Thyroid gland (tissue), 4 donors: Measurements from ENCODE around the gene CTSL. TPM values are rescaled to one million over a fixed set of nuclear protein-coding genes. Genes with fewer than 3 reads are reported as not detected.

Experiments
- DNase-seq, 2 donors: peaks; one replicate each; pipeline ENCODE4 v3.0.0-alpha.2; 2019
- H3K27ac ChIP-seq, 3 donors: fragments of 200-600 bp; sonication (generic); 1 replicate in 2 of 3; 2 replicates in 1 of 3; pipeline ENCODE4 v1.5.1; 2016 to 2019; ENCODE audit warnings: mild to moderate bottlenecking in 1 of 3, moderate library complexity in 1 of 3
- H3K27me3 ChIP-seq: fragments of 200-600 bp; sonication (generic); one replicate; pipeline ENCODE4 v1.5.1; 2019
- H3K36me3 ChIP-seq, 2 donors: fragments of 200-600 bp; sonication (generic); one replicate each; pipeline ENCODE4 v1.5.1; 2016 to 2019
- H3K4me1 ChIP-seq, 2 donors: fragments of 200-600 bp; sonication (generic); one replicate each; pipeline ENCODE4 v1.5.1; 2017 to 2019
- H3K4me3 ChIP-seq, 3 donors: fragments of 200-600 bp; sonication (generic); replicated peaks in 1 of 3; 1 replicate in 2 of 3; 2 replicates in 1 of 3; pipeline ENCODE4 v1.5.1; 2016; ENCODE audit warnings: mild to moderate bottlenecking in 1 of 3
- H3K9me3 ChIP-seq: fragments of 200-600 bp; sonication (generic); one replicate; pipeline ENCODE4 v1.5.1; 2017
- POLR2A ChIP-seq, 2 donors: fragments of 450-650 bp; IDR thresholded peaks; one replicate each; pipeline ENCODE4 v1.6.1; 2017; ENCODE audit warnings: antibody characterized with exemption in 2 of 2, mild to moderate bottlenecking in 2 of 2, moderate library complexity in 1 of 2
- WGBS, 2 donors: methylation state at CpG; one replicate each; pipeline ENCODE4 v1.1.5; 2017; 5-methylcytosine and 5-hydroxymethylcytosine counted together
- intact Hi-C: fragments of 100-400 bp; cut with DNase I; formaldehyde crosslinking; loops from one replicate; pipeline ENCODE4 v1.15.1; 2023
- total RNA-seq, 4 donors: library from RNA; depleted of rRNA; stranded (reverse); fragments of >200 nt; gene quantifications; one replicate each; pipeline ENCODE4 v1.2.3, GENCODE V29; 2016
- TF ChIP-seq, protein P1 (sequence below), 6 experiments: fragments of 200-600 bp in 3 of 6; fragments of 450-650 bp in 3 of 6; sonication (generic) in 3 of 6; IDR thresholded peaks; one replicate each; pipeline ENCODE4 v1.5.1; 2016 to 2019; ENCODE audit warnings: antibody characterized with exemption in 6 of 6, mild to moderate bottlenecking in 2 of 6, inconsistent platforms in 1 of 6, moderate library complexity in 1 of 6

CTSL gene
- total RNA-seq, 4 donors from 2014 or later = 62.0 to 172 (median 112) TPM

DNA sequence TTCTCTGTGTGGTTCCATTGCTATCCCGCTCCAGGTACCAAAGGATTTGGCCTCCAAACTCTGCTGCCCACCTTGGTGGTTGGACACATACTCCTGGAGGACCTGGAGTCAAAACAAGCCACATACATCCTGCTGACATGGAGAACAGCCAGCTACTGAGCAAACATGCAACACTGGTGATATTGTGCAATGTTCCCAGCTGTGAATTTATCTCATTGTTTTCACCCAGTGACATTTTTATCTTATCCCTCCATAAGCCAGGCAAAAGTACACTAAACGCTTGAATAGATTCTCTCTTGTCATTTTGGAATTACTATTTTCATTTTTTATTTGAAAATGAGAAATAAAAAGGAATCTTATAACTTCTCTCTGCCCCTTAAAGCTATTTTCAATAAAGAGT is 11.1 kb upstream of the CTSL start:
- intact Hi-C loops = no loop called here
- H3K27me3 ChIP-seq = no peaks in the 10 kb centered on the region
- 77 to 80% methylated on average over 2 of the region's 2 CpGs for WGBS, 2 donors
- no peak for TF ChIP-seq POLR2A (IDR thresholded peaks at IDR 0.05)
- TF ChIP-seq, protein P1, sequence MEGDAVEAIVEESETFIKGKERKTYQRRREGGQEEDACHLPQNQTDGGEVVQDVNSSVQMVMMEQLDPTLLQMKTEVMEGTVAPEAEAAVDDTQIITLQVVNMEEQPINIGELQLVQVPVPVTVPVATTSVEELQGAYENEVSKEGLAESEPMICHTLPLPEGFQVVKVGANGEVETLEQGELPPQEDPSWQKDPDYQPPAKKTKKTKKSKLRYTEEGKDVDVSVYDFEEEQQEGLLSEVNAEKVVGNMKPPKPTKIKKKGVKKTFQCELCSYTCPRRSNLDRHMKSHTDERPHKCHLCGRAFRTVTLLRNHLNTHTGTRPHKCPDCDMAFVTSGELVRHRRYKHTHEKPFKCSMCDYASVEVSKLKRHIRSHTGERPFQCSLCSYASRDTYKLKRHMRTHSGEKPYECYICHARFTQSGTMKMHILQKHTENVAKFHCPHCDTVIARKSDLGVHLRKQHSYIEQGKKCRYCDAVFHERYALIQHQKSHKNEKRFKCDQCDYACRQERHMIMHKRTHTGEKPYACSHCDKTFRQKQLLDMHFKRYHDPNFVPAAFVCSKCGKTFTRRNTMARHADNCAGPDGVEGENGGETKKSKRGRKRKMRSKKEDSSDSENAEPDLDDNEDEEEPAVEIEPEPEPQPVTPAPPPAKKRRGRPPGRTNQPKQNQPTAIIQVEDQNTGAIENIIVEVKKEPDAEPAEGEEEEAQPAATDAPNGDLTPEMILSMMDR (IDR thresholded peaks at IDR 0.05) = no peak
- DNase-seq = peak; percentile 22 to 29
- H3K36me3 ChIP-seq = no peaks in the 10 kb centered on the region
- peak overlapping the region in 2 of 3 donors; percentile 17 to 58 for H3K27ac ChIP-seq
- H3K9me3 ChIP-seq = no peaks in the 10 kb centered on the region
- H3K4me1 ChIP-seq = peaks cover 10 to 17% of the 10 kb centered on the region in 2 donors
- no peak overlapping the region for H3K4me3 ChIP-seq

- WGBS, 2 donors = 98% methylated on average over 2 of the region's 2 CpGs
- no peak overlapping the region for H3K27ac ChIP-seq
- TF ChIP-seq POLR2A (IDR thresholded peaks at IDR 0.05) = no peak
- TF ChIP-seq, protein P1 (IDR thresholded peaks at IDR 0.05) = no peak
- no peak for DNase-seq
- no peaks in the 10 kb centered on the region for H3K9me3 ChIP-seq
- peaks cover 10 to 17% of the 10 kb centered on the region in 2 donors for H3K4me1 ChIP-seq
- intact Hi-C loops = no loop called here
- H3K36me3 ChIP-seq = no peaks in the 10 kb centered on the region
- no peak overlapping the region for H3K4me3 ChIP-seq
- no peaks in the 10 kb centered on the region for H3K27me3 ChIP-seq
Measured at GRCh38 chr9:87716141-87716540, 9.8 kb upstream of the CTSL start.

- Histone ChIP-seq H3K36me3 (no peaks in the 10 kb centered on the region), H3K9me3 (no peaks in the 10 kb centered on the region), H3K4me3 (no peak overlapping the region), H3K4me1 (peaks cover 5 to 8% of the 10 kb centered on the region in 2 donors), H3K27me3 (no peaks in the 10 kb centered on the region), H3K27ac (no peak overlapping the region)
- intact Hi-C loops = no loop called here
- 95 to 100% methylated on average over 1 of the region's 1 CpG for WGBS, 2 donors
- DNase-seq = no peak
- TF ChIP-seq POLR2A (IDR thresholded peaks at IDR 0.05) = no peak
- TF ChIP-seq, protein P1 (IDR thresholded peaks at IDR 0.05) = no peak
Measured at GRCh38 chr9:87717456-87717855, 8.5 kb upstream of the CTSL start.

- H3K36me3 ChIP-seq = no peaks in the 10 kb centered on the region
- H3K4me3 ChIP-seq = no peak overlapping the region
- WGBS, 2 donors = 97 to 98% methylated on average over 3 of the region's 3 CpGs
- peaks cover 5 to 8% of the 10 kb centered on the region in 2 donors for H3K4me1 ChIP-seq
- TF ChIP-seq POLR2A (IDR thresholded peaks at IDR 0.05) = no peak
- TF ChIP-seq, protein P1 (IDR thresholded peaks at IDR 0.05) = no peak
- no peak for DNase-seq
- intact Hi-C loops = no loop called here
- H3K27ac ChIP-seq = no peak overlapping the region
- no peaks in the 10 kb centered on the region for H3K27me3 ChIP-seq
- no peaks in the 10 kb centered on the region for H3K9me3 ChIP-seq
Measured at GRCh38 chr9:87718231-87718630, 7.7 kb upstream of the CTSL start.

- WGBS, 2 donors = 77 to 89% methylated on average over 6 of the region's 6 CpGs
- intact Hi-C loops = no loop called here
- no peaks in the 10 kb centered on the region for H3K36me3 ChIP-seq
Measured at GRCh38 chr9:87718852-87719612, 6.9 kb upstream of the CTSL start.

More at GRCh38 chr9:87718852-87719612, 6.9 kb upstream of the CTSL start:
- Histone ChIP-seq H3K4me3 (no peak overlapping the region), H3K4me1 (peaks cover 5 to 8% of the 10 kb centered on the region in 2 donors), H3K27ac (no peak overlapping the region), H3K27me3 (no peaks in the 10 kb centered on the region), H3K9me3 (no peaks in the 10 kb centered on the region)
- TF ChIP-seq, protein P1 (IDR thresholded peaks at IDR 0.05) = no peak
- no peak for DNase-seq
